ENCODE measurements around the gene GDPD2.

GDPD2 gene

GRCh38 chrX:70476934-70477733 is 54.0 kb downstream of the GDPD2 start:
- no peak for DNase-seq

- DNase-seq: no peak
Measured at GRCh38 chrX:70477734-70478075, 54.6 kb downstream of the GDPD2 start.

GRCh38 chrX:70478526-70479245 is 55.6 kb downstream of the GDPD2 start:
- no peak for DNase-seq

- DNase-seq: no peak
Measured at GRCh38 chrX:70479247-70479921, 56.3 kb downstream of the GDPD2 start.

- no peak for DNase-seq
Measured at GRCh38 chrX:70479922-70480659, 57.0 kb downstream of the GDPD2 start.

GRCh38 chrX:70480660-70481018 is 57.5 kb downstream of the GDPD2 start:
- DNase-seq: no peak

GRCh38 chrX:70481471-70482270 is 58.6 kb downstream of the GDPD2 start:
- DNase-seq: no peak

GRCh38 chrX:70482300-70482699 is 59.2 kb downstream of the GDPD2 start:
- DNase-seq: no peak

Measured in activated CD4-positive, alpha-beta T cell treated with anti-CD3 and anti-CD28 coated beads for 48 hours (primary cell).